CD4-positive, alpha-beta T cell (primary cell): ENCODE data around the gene UNC5CL. TPM values are rescaled to one million over a fixed set of nuclear protein-coding genes. Genes with fewer than 3 reads are reported as not detected.

Experiments
- ATAC-seq: fragments of 200-7000 bp; cut with Tn5 transposase; one replicate; pipeline ENCODE4 v1.10.0; 2022; ENCODE audit warnings: mild to moderate bottlenecking; ENCODE audit not compliant: poor library complexity
- CTCF ChIA-PET: fragments of 350-600 bp; sonication (Branson Sonifier 250); formaldehyde crosslinking; loops from one replicate; lab custom pipeline; 2021; ENCODE audit warnings: antibody characterized with exemption, inconsistent platforms; lab: Charles Lee
- POLR2A ChIA-PET: fragments of 350-600 bp; sonication (Branson Sonifier 250); formaldehyde crosslinking; loops from one replicate; lab custom pipeline; 2021; ENCODE audit warnings: antibody characterized with exemption, inconsistent platforms; lab: Charles Lee
- DNase-seq, 14 experiments: peaks; one replicate each; pipeline ENCODE4 v3.0.0-alpha.2; 2013 to 2020; ENCODE audit warnings: mixed read lengths in 2 of 14
- H3K27ac ChIP-seq, 2 donors: one replicate each; pipeline versions ENCODE4 v1.5.1 to v1.7.0; 2013; ENCODE audit warnings: low read length in 2 of 2, low read depth in 1 of 2, mild to moderate bottlenecking in 1 of 2
- H3K27me3 ChIP-seq, 2 experiments: 1 replicate in 1 of 2; 2 replicates in 1 of 2; pipeline versions ENCODE4 v1.6.1 to v1.7.0; 2013; ENCODE audit warnings: low read length in 2 of 2, control low read depth in 1 of 2, mild to moderate bottlenecking in 1 of 2, moderate library complexity in 1 of 2; ENCODE audit not compliant: insufficient read depth in 2 of 2, control insufficient read depth in 1 of 2
- H3K36me3 ChIP-seq: one replicate; pipeline ENCODE4 v1.6.1; 2013; ENCODE audit warnings: low read length, control low read depth; ENCODE audit not compliant: insufficient read depth
- H3K4me1 ChIP-seq: one replicate; pipeline ENCODE4 v1.6.1; 2013; ENCODE audit warnings: low read length, control low read depth; ENCODE audit not compliant: insufficient read depth
- H3K4me3 ChIP-seq: one replicate; pipeline ENCODE4 v1.5.1; 2013; ENCODE audit warnings: mild to moderate bottlenecking, low read length, moderate library complexity
- H3K9me3 ChIP-seq, 2 experiments: 1 replicate in 1 of 2; 2 replicates in 1 of 2; pipeline versions ENCODE4 v1.6.1 to v1.7.0; 2013; ENCODE audit warnings: low read length in 2 of 2, mild to moderate bottlenecking in 2 of 2, control low read depth in 1 of 2, moderate library complexity in 1 of 2; ENCODE audit not compliant: control insufficient read depth in 1 of 2, insufficient read depth in 1 of 2
- H3K27ac Mint-ChIP-seq: one replicate; pipeline ENCODE4 v1.8.0; 2020; ENCODE audit warnings: mixed read lengths
- H3K27me3 Mint-ChIP-seq: one replicate; pipeline ENCODE4 v1.8.0; 2021; ENCODE audit warnings: mixed read lengths
- H3K36me3 Mint-ChIP-seq: one replicate; pipeline ENCODE4 v1.8.0; 2021; ENCODE audit warnings: low read depth, mixed read lengths
- H3K4me1 Mint-ChIP-seq: one replicate; pipeline ENCODE4 v1.8.0; 2021; ENCODE audit warnings: low read depth, mixed read lengths
- H3K4me3 Mint-ChIP-seq: one replicate; pipeline ENCODE4 v1.8.0; 2020; ENCODE audit warnings: mild to moderate bottlenecking, mixed read lengths
- H3K9me3 Mint-ChIP-seq: one replicate; pipeline ENCODE4 v1.8.0; 2020; ENCODE audit warnings: mixed read lengths
- intact Hi-C, 2 experiments: fragments of 100-400 bp; cut with DNase I in 1 of 2; cut with micrococcal nuclease in 1 of 2; formaldehyde crosslinking; loops; one replicate each; pipeline versions ENCODE4 v1.15.1 to v1.9.0; 2023 to 2025; cut with DNase I, micrococcal nuclease
- total RNA-seq, 174 experiments: library from RNA in 2 of 174; stranded (reverse) in 2 of 174; gene quantifications; one replicate each; pipeline ENCODE4 v1.2.3 and lab custom pipeline; 2021 to 2026
- TF ChIP-seq, protein P1 (sequence below): fragments of 200-600 bp; IDR thresholded peaks from one replicate; pipeline ENCODE4 v1.8.0; 2022; ENCODE audit warnings: antibody characterized with exemption, mild to moderate bottlenecking

The UNC5CL gene
- total RNA-seq, 2 experiments from 2014 or later = 2.5 to 2.9 TPM

- H3K27ac Mint-ChIP-seq = no peak overlapping the region
- intact Hi-C loops = no loop called here
- H3K4me3 ChIP-seq = no peak overlapping the region
- ChIA-PET POLR2A (no interaction called here), CTCF (no interaction called here)
- peaks cover 33% of the 10 kb centered on the region for H3K36me3 Mint-ChIP-seq
- no peak for DNase-seq
- H3K9me3 Mint-ChIP-seq = no peaks in the 10 kb centered on the region
- H3K36me3 ChIP-seq = no peaks in the 10 kb centered on the region
- TF ChIP-seq, protein P1, sequence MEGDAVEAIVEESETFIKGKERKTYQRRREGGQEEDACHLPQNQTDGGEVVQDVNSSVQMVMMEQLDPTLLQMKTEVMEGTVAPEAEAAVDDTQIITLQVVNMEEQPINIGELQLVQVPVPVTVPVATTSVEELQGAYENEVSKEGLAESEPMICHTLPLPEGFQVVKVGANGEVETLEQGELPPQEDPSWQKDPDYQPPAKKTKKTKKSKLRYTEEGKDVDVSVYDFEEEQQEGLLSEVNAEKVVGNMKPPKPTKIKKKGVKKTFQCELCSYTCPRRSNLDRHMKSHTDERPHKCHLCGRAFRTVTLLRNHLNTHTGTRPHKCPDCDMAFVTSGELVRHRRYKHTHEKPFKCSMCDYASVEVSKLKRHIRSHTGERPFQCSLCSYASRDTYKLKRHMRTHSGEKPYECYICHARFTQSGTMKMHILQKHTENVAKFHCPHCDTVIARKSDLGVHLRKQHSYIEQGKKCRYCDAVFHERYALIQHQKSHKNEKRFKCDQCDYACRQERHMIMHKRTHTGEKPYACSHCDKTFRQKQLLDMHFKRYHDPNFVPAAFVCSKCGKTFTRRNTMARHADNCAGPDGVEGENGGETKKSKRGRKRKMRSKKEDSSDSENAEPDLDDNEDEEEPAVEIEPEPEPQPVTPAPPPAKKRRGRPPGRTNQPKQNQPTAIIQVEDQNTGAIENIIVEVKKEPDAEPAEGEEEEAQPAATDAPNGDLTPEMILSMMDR = no peak
- H3K27me3 ChIP-seq = no peaks in the 10 kb centered on the region
- peaks cover 20% of the 10 kb centered on the region for H3K4me1 ChIP-seq
- no peak overlapping the region for H3K27ac ChIP-seq
- no peaks in the 10 kb centered on the region for H3K27me3 Mint-ChIP-seq
- ATAC-seq = no peak
- H3K4me3 Mint-ChIP-seq = no peak overlapping the region
- peaks cover 18% of the 10 kb centered on the region for H3K4me1 Mint-ChIP-seq
- no peaks in the 10 kb centered on the region for H3K9me3 ChIP-seq
Observed at GRCh38 chr6:41055149-41055548, 16.1 kb upstream of the UNC5CL start.

DNA sequence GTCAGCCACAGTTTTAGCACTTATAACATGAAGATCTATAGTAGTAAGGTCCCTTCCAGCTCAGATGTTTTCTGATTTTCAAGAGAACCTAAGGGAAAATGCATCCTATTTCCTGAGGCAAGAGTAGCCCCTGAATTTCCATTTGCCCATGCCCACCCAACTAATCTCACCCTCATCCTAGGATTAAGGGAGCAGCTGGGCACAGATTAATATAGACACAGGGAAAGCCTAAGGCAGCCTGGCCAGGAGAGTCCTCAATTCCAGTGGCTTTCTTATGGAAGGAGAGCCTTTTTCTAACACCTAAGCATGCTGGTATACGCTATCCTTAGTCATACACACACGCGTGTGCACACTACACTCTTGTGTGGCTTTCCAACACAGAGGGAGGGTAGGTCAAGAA lies 15.5 kb upstream of the UNC5CL start:
- Mint-ChIP-seq H3K9me3 (no peaks in the 10 kb centered on the region), H3K36me3 (peaks cover 30% of the 10 kb centered on the region), H3K27me3 (no peaks in the 10 kb centered on the region), H3K4me1 (peaks cover 21% of the 10 kb centered on the region), H3K4me3 (no peak overlapping the region), H3K27ac (no peak overlapping the region)
- CTCF ChIA-PET = no interaction called here
- Histone ChIP-seq H3K4me3 (no peak overlapping the region), H3K9me3 (no peaks in the 10 kb centered on the region), H3K36me3 (no peaks in the 10 kb centered on the region), H3K4me1 (peaks cover 20% of the 10 kb centered on the region), H3K27ac (no peak overlapping the region), H3K27me3 (no peaks in the 10 kb centered on the region)
- POLR2A ChIA-PET = no interaction called here
- TF ChIP-seq, protein P1 = no peak
- intact Hi-C loops = no loop called here
- ATAC-seq = no peak
- DNase-seq = no peak

GRCh38 chr6:41053041-41053440 lies 14.0 kb upstream of the UNC5CL start, which contains the start of gene APOBEC2:
APOBEC2 (plus strand) TSS chr6:41053202; CDS start chr6:41053348, 146 bp downstream.
- Histone ChIP-seq H3K4me1 (peaks cover 20% of the 10 kb centered on the region), H3K4me3 (no peak within 1 kb of the TSS), H3K27ac (peak within 1 kb of the TSS in 1 of 2 donors; percentile 18), H3K9me3 (no peaks in the 10 kb centered on the region), H3K36me3 (no peaks in the 10 kb centered on the region), H3K27me3 (no peaks in the 10 kb centered on the region)
- Mint-ChIP-seq H3K9me3 (no peaks in the 10 kb centered on the region), H3K27ac (peak within 1 kb of the TSS; percentile 13), H3K4me3 (peak within 1 kb of the TSS; percentile 7), H3K36me3 (peaks cover 18% of the 10 kb centered on the region), H3K27me3 (no peaks in the 10 kb centered on the region), H3K4me1 (peaks cover 22% of the 10 kb centered on the region)
- CTCF ChIA-PET = no interaction called here
- DNase-seq (no peak), ATAC-seq (no peak)
- POLR2A ChIA-PET = interaction anchor here (1.0 to 1.7 kb wide), 2 partner anchors 20 to 25 kb away, joined by 3 to 9 read pairs; partner anchors contain the start of gene NFYA
- TF ChIP-seq, protein P1 = no peak
- intact Hi-C loops = no loop called here
